ENCODE measurements around the gene CAP1. TPM values are rescaled to one million over a fixed set of nuclear protein-coding genes. Genes with fewer than 3 reads are reported as not detected.

The CAP1 gene
- total and polyA plus RNA-seq, 2 experiments from 2014 or later = 496 to 576 TPM

DNA sequence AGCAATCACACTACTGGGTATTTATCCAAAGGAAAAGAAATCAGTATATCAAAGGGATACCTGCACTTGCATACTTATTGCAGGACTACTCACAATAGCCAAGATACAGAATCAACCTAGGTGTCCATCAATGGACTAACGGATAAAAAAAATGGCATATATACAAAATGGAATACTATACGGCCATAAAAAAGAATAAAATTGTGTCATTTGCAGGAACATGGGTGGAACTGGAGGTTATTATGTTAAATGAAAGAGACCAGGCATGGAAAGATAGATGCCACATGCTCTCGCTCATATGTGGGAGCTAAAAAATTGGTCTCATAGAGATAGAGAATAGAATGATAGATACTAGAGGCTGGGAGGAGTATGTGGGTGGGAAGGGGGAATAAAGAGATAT, 29.3 kb upstream of the CAP1 start:
- WGBS, 2 experiments (ENCODE audit: low coverage in 1 of 2, low lambda C conversion rate in 2 of 2, missing lambda C conversion rate in 2 of 2) = 88 to 93% methylated on average over 3 of the region's 3 CpGs
- no peak overlapping the region for H3K27ac ChIP-seq
- H3K9ac ChIP-seq = no peak overlapping the region
- no peak overlapping the region for H2AFZ ChIP-seq
- H3K27me3 ChIP-seq (replicated peaks; ENCODE audit: insufficient read depth) = no peaks in the 10 kb centered on the region
- no peak for TF ChIP-seq EZH2 (IDR thresholded peaks at IDR 0.05; ENCODE audit: insufficient read depth, poor library complexity, severe bottlenecking)
- no peak for TF ChIP-seq EZH2phosphoT487 (IDR thresholded peaks at IDR 0.05; ENCODE audit: insufficient read depth, low read depth)
- no peaks in the 10 kb centered on the region for H4K20me1 ChIP-seq (ENCODE audit: insufficient read depth)
- H3K9me2 ChIP-seq (ENCODE audit: insufficient read depth) = no peaks in the 10 kb centered on the region
- in situ Hi-C loops (cut with MboI) = no loop called here
- peaks cover 21% of the 10 kb centered on the region for H3K4me1 ChIP-seq (ENCODE audit: insufficient read depth)
- H3K4me2 ChIP-seq (ENCODE audit: unreplicated experiment) = no peak overlapping the region
- H3K4me3 ChIP-seq = no peak overlapping the region
- H3F3A ChIP-seq (ENCODE audit: insufficient read depth) = peaks cover 23% of the 10 kb centered on the region
- no peak for DNase-seq
- no peaks in the 10 kb centered on the region for H3K79me2 ChIP-seq (ENCODE audit: insufficient read depth)
- H3K9me3 ChIP-seq (ENCODE audit: low read depth) = no peaks in the 10 kb centered on the region
- H3K36me3 ChIP-seq (ENCODE audit: low read depth) = no peaks in the 10 kb centered on the region

DNA sequence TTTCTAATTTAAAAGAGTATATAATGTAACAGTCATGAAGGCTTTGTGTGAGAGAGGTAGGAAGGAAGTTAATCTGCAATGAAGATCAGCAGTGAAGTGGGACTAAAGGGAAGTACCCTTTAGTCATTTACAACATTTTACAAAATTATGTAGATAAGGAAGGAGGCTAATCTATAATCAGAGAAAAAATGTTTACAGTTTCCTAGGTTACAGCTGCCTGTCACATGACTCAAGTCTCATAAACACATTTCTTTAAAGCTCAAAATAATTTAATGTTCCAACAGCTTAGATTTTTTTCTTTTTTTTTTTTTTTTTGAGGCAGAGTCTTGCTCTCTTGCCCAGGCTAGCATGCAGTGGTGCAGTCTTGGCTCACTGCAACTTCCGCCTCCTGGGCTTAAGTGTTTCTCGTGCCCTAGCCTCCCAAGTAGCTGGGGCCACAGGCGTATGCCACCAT, 26.2 kb upstream of the CAP1 start:
- Histone ChIP-seq H3K27ac (peak overlapping the region; percentile 89), H3K4me1 (ENCODE audit: insufficient read depth) (peaks cover 21% of the 10 kb centered on the region), H3K9me3 (ENCODE audit: low read depth) (no peaks in the 10 kb centered on the region), H3F3A (ENCODE audit: insufficient read depth) (peaks cover 23% of the 10 kb centered on the region), H3K36me3 (ENCODE audit: low read depth) (no peaks in the 10 kb centered on the region), H3K27me3 (replicated peaks; ENCODE audit: insufficient read depth) (no peaks in the 10 kb centered on the region), H3K9ac (peak overlapping the region; percentile 53), H3K4me2 (ENCODE audit: unreplicated experiment) (peak overlapping the region; percentile 34), H3K4me3 (no peak overlapping the region), H4K20me1 (ENCODE audit: insufficient read depth) (no peaks in the 10 kb centered on the region), H3K79me2 (ENCODE audit: insufficient read depth) (no peaks in the 10 kb centered on the region), H3K9me2 (ENCODE audit: insufficient read depth) (no peaks in the 10 kb centered on the region), H2AFZ (no peak overlapping the region)
- 62 to 64% methylated on average over 3 of the region's 3 CpGs for WGBS, 2 experiments (ENCODE audit: low coverage in 1 of 2, low lambda C conversion rate in 2 of 2, missing lambda C conversion rate in 2 of 2)
- peak; percentile 36 for DNase-seq
- in situ Hi-C loops (cut with MboI) = no loop called here
- no peak for TF ChIP-seq EZH2 (IDR thresholded peaks at IDR 0.05; ENCODE audit: insufficient read depth, poor library complexity, severe bottlenecking)
- TF ChIP-seq EZH2phosphoT487 (IDR thresholded peaks at IDR 0.05; ENCODE audit: insufficient read depth, low read depth) = no peak

DNA sequence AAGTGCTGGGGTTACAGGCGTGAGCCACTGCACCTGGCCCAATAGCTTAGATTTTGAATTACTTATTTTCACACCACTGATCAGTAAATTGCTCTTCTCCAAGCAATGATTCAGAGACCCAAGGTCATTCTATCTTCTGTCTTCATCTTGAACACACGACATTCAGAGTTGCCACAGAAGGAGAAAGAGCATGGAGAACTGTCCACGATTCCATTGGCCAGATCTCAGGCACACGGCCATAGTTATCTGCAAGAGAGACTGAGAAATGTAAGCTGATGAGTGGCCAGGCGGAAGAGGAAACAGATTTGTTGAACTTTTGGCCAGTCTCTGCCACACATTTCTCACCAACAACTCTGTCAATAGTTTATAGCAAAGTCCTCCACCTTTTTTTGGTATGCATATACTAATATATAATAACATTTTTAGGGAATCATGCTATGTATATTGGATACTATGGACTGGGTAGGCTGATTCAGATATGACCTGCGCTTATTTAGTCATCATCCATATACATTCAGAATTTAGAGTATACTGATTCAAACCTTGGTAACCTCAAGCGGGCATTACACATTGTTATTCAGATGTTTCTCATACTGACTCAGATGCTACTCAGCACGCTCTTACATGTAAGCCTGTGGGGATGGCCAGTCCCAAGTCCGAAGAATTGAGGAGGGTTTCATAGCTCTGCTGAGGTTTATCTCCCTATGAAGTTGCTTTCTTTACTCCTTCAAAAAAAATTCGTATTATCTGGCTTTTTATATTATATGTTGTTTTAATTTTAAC, 25.5 kb upstream of the CAP1 start:
- Histone ChIP-seq H3K9me3 (ENCODE audit: low read depth) (no peaks in the 10 kb centered on the region), H3F3A (ENCODE audit: insufficient read depth) (peaks cover 23% of the 10 kb centered on the region), H3K27me3 (replicated peaks; ENCODE audit: insufficient read depth) (no peaks in the 10 kb centered on the region), H3K4me2 (ENCODE audit: unreplicated experiment) (peak overlapping the region; percentile 59), H3K27ac (peak overlapping the region; percentile 89), H4K20me1 (ENCODE audit: insufficient read depth) (no peaks in the 10 kb centered on the region), H3K4me3 (peak overlapping the region; percentile 28), H2AFZ (peak overlapping the region; percentile 48), H3K4me1 (ENCODE audit: insufficient read depth) (peaks cover 21% of the 10 kb centered on the region), H3K9me2 (ENCODE audit: insufficient read depth) (no peaks in the 10 kb centered on the region), H3K9ac (peak overlapping the region; percentile 53), H3K79me2 (ENCODE audit: insufficient read depth) (no peaks in the 10 kb centered on the region), H3K36me3 (ENCODE audit: low read depth) (no peaks in the 10 kb centered on the region)
- in situ Hi-C loops (cut with MboI) = no loop called here
- no peak for TF ChIP-seq EZH2 (IDR thresholded peaks at IDR 0.05; ENCODE audit: insufficient read depth, poor library complexity, severe bottlenecking)
- TF ChIP-seq EZH2phosphoT487 (IDR thresholded peaks at IDR 0.05; ENCODE audit: insufficient read depth, low read depth) = no peak
- DNase-seq = peak; percentile 97
- 13 to 15% methylated on average over 10 of the region's 10 CpGs for WGBS, 2 experiments (ENCODE audit: low coverage in 1 of 2, low lambda C conversion rate in 2 of 2, missing lambda C conversion rate in 2 of 2)

DNA sequence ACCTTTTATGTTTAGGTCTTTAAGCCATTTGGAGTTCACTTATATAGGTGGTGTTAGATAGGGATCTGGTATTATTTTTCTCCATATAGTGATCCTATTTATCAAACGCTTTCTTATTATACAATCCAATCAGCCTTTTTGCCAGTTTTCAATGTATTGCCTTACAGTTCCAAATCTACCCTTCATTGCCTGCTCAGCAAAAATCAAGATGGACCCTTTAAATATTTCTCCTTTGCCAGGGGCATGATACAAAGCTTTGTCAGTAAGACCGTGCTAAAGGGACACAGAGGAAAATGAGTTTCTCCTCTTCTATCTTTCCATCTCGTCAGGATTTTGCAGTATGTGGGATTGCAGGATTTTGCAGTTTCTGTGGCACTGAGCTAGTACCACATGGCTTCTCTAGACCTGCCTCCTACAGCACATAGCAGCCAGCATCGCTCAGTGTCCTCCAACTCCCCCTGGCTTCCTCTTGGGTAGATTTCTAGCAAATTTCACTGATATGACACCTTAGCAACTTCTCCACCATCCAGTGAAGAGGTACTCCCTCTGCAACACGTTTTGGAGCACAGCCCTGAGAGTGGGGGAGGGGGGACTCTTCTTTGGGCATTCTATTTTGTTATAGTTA, 22.5 kb upstream of the CAP1 start:
- no peak overlapping the region for H3K9ac ChIP-seq
- H3K9me3 ChIP-seq (ENCODE audit: low read depth) = no peaks in the 10 kb centered on the region
- TF ChIP-seq EZH2 (IDR thresholded peaks at IDR 0.05; ENCODE audit: insufficient read depth, poor library complexity, severe bottlenecking) (no peak), EZH2phosphoT487 (IDR thresholded peaks at IDR 0.05; ENCODE audit: insufficient read depth, low read depth) (no peak)
- H3K79me2 ChIP-seq (ENCODE audit: insufficient read depth) = no peaks in the 10 kb centered on the region
- H2AFZ ChIP-seq = no peak overlapping the region
- in situ Hi-C loops (cut with MboI) = no loop called here
- WGBS, 2 experiments (ENCODE audit: low coverage in 1 of 2, low lambda C conversion rate in 2 of 2, missing lambda C conversion rate in 2 of 2) = 69% methylated on average over 5 of the region's 5 CpGs
- H3K4me3 ChIP-seq = no peak overlapping the region
- no peaks in the 10 kb centered on the region for H3K9me2 ChIP-seq (ENCODE audit: insufficient read depth)
- DNase-seq = no peak
- no peaks in the 10 kb centered on the region for H4K20me1 ChIP-seq (ENCODE audit: insufficient read depth)
- H3K4me2 ChIP-seq (ENCODE audit: unreplicated experiment) = no peak overlapping the region
- H3K36me3 ChIP-seq (ENCODE audit: low read depth) = no peaks in the 10 kb centered on the region
- H3K27me3 ChIP-seq (replicated peaks; ENCODE audit: insufficient read depth) = no peaks in the 10 kb centered on the region
- no peak overlapping the region for H3K27ac ChIP-seq
- peaks cover 21% of the 10 kb centered on the region for H3K4me1 ChIP-seq (ENCODE audit: insufficient read depth)
- peaks cover 23% of the 10 kb centered on the region for H3F3A ChIP-seq (ENCODE audit: insufficient read depth)
